Sigmoid colon (tissue), 7 donors: ENCODE results near the gene LRRC74A. TPM values are rescaled to one million over a fixed set of nuclear protein-coding genes. Genes with fewer than 3 reads are reported as not detected.
A peak's percentile ranks its signal among the peaks of the same experiment; 100 is the strongest.

Source experiments
- DNase-seq: peaks from one replicate; pipeline ENCODE4 v3.0.0-alpha.2; 2019
- H3K27ac ChIP-seq, 4 donors: fragments of 200-600 bp; sonication (generic); one replicate each; pipeline ENCODE4 v1.5.1; 2016 to 2019; ENCODE audit warnings: mild to moderate bottlenecking in 1 of 4
- H3K27me3 ChIP-seq, 3 donors: fragments of 200-600 bp; sonication (generic); one replicate each; pipeline ENCODE4 v1.5.1; 2019; ENCODE audit warnings: mild to moderate bottlenecking in 1 of 3
- H3K36me3 ChIP-seq, 4 donors: fragments of 200-600 bp; sonication (generic); one replicate each; pipeline ENCODE4 v1.5.1; 2016 to 2019
- H3K4me1 ChIP-seq, 4 donors: fragments of 200-600 bp; sonication (generic); one replicate each; pipeline ENCODE4 v1.5.1; 2017 to 2019
- H3K4me3 ChIP-seq, 4 donors: fragments of 200-600 bp; sonication (generic); one replicate each; pipeline ENCODE4 v1.5.1; 2017 to 2019; ENCODE audit warnings: mild to moderate bottlenecking in 2 of 4, moderate library complexity in 1 of 4
- H3K9me3 ChIP-seq, 4 donors: fragments of 200-600 bp in 3 of 4; sonication (generic) in 3 of 4; one replicate each; pipeline versions ENCODE4 v1.5.1 to v1.6.1; 2013 to 2019
- EP300 ChIP-seq, 4 donors: sonication (generic); formaldehyde crosslinking; IDR thresholded peaks; one replicate each; pipeline ENCODE4 v1.6.1; 2017; ENCODE audit warnings: antibody characterized with exemption in 4 of 4
- POLR2A ChIP-seq, 2 donors: fragments of 450-650 bp; IDR thresholded peaks; one replicate each; pipeline ENCODE4 v1.6.1; 2016; ENCODE audit warnings: antibody characterized with exemption in 2 of 2, mild to moderate bottlenecking in 2 of 2, moderate library complexity in 2 of 2
- POLR2AphosphoS5 ChIP-seq, 4 donors: sonication (generic); formaldehyde crosslinking; IDR thresholded peaks; one replicate each; pipeline ENCODE4 v1.6.1; 2017; ENCODE audit warnings: antibody characterized with exemption in 4 of 4
- WGBS, 2 donors: extraction: QIAGEN DNeasy Blood & Tissue Kit; methylation state at CpG; one replicate each; pipeline ENCODE4 v1.1.7; 2013; 5-methylcytosine and 5-hydroxymethylcytosine counted together
- intact Hi-C: fragments of 100-400 bp; cut with DNase I; formaldehyde crosslinking; loops from one replicate; pipeline ENCODE4 v1.15.1; 2023
- polyA plus RNA-seq, 3 donors: library from polyadenylated mRNA; stranded (reverse); fragments of 200-250 nt; gene quantifications; one replicate each; pipeline ENCODE4 v1.2.3, GENCODE V29; 2013
- total RNA-seq, 4 donors: library from RNA; depleted of rRNA; stranded (reverse); fragments of >200 nt; gene quantifications; one replicate each; pipeline ENCODE4 v1.1.0, GENCODE V29; 2016
- TF ChIP-seq, protein P1 (sequence below), 4 experiments: fragments of 450-650 bp in 3 of 4; fragments of 200-600 bp in 1 of 4; IDR thresholded peaks; one replicate each; pipeline ENCODE4 v1.5.1; 2016 to 2019; ENCODE audit warnings: antibody characterized with exemption in 4 of 4, mild to moderate bottlenecking in 3 of 4, moderate library complexity in 2 of 4
- donor health status: healthy with polysubstance abuse.
- donor health status: Bipolar disorder and iron deficiency.
- donor health status: healthy.

LRRC74A gene
- total and polyA plus RNA-seq, 7 donors = not detected

DNA sequence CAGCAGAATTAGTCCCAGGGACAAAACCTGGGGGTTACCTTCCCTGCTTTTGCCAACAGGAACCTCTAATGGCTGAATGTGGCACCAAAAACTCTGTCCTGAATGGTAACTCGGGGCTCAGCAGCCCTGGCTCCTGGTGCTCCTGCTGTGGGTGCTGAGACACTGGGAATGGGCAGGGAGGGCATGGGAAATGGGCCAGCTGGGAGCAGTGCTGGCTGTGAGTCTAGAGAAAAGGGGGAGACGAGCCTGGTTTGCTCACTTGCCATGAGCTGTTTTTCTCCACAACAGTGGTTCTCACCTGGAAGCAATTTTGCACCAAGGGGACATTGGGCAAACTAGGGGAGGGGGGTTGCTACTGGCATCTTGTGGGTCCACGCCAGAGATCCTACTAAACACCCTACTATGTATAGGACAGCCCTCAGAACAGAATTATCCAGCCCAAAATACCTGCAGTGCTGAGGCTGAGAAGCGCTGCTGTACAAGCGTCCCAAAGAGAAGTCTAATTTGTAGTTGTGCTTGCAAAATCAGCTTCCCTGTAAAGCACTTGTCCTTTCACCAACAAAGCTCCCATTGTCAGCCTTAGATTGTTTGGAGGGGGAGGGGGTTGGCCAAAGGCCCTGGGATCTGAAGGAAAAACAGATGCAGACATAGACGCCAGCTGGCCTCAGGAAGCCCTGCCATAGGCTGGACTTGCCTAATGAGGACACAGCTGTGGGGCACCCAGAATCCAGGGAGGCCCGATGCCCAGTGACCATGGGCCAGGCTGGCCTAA is 3.6 kb downstream of the LRRC74A start:
- intact Hi-C loops = no loop called here
- no peaks in the 10 kb centered on the region for H3K27me3 ChIP-seq
- WGBS, 2 donors = 16 to 61% methylated on average over 7 of the region's 7 CpGs
- no peak overlapping the region for H3K4me3 ChIP-seq
- no peaks in the 10 kb centered on the region for H3K9me3 ChIP-seq
- no peaks in the 10 kb centered on the region for H3K36me3 ChIP-seq
- peaks cover 0 to 7% (median 0%) of the 10 kb centered on the region in 4 donors for H3K4me1 ChIP-seq
- peak; percentile 76 for DNase-seq
- TF ChIP-seq, protein P1, sequence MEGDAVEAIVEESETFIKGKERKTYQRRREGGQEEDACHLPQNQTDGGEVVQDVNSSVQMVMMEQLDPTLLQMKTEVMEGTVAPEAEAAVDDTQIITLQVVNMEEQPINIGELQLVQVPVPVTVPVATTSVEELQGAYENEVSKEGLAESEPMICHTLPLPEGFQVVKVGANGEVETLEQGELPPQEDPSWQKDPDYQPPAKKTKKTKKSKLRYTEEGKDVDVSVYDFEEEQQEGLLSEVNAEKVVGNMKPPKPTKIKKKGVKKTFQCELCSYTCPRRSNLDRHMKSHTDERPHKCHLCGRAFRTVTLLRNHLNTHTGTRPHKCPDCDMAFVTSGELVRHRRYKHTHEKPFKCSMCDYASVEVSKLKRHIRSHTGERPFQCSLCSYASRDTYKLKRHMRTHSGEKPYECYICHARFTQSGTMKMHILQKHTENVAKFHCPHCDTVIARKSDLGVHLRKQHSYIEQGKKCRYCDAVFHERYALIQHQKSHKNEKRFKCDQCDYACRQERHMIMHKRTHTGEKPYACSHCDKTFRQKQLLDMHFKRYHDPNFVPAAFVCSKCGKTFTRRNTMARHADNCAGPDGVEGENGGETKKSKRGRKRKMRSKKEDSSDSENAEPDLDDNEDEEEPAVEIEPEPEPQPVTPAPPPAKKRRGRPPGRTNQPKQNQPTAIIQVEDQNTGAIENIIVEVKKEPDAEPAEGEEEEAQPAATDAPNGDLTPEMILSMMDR (IDR thresholded peaks at IDR 0.05) = no peak
- no peak for TF ChIP-seq POLR2AphosphoS5 (IDR thresholded peaks at IDR 0.05)
- H3K27ac ChIP-seq = peak overlapping the region in 3 of 4 donors; percentile 32 to 56 (median 32)

DNA sequence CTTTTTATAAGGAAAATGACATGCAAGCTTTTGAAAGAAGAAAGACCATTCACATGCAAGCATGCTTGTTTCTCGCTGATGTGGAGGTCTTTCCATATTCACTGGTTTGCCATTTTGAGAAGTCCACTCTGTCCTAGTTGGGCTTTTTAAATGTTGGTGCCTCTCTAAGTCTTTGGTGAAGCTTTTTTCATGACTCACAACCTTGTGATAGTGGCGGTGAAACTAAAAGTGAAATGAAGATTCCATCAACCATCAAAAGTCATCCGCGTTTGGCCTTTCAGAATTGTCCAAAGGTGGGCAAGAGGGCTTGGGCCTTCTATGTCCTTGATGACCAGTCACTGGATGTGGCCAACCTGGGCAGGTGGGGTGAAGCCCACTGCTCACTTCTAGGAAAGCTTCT is 4.3 kb downstream of the LRRC74A start:
- H3K4me3 ChIP-seq = no peak overlapping the region
- no peaks in the 10 kb centered on the region for H3K9me3 ChIP-seq
- DNase-seq = no peak
- intact Hi-C loops = no loop called here
- TF ChIP-seq POLR2A (IDR thresholded peaks at IDR 0.05) (no peak), EP300 (IDR thresholded peaks at IDR 0.05) (no peak), POLR2AphosphoS5 (IDR thresholded peaks at IDR 0.05) (no peak)
- TF ChIP-seq, protein P1 (IDR thresholded peaks at IDR 0.05) = no peak
- H3K27ac ChIP-seq = no peak overlapping the region
- peaks cover 0 to 7% (median 0%) of the 10 kb centered on the region in 4 donors for H3K4me1 ChIP-seq
- 90 to 91% methylated on average over 4 of the region's 4 CpGs for WGBS, 2 donors
- H3K27me3 ChIP-seq = no peaks in the 10 kb centered on the region
- no peaks in the 10 kb centered on the region for H3K36me3 ChIP-seq

DNA sequence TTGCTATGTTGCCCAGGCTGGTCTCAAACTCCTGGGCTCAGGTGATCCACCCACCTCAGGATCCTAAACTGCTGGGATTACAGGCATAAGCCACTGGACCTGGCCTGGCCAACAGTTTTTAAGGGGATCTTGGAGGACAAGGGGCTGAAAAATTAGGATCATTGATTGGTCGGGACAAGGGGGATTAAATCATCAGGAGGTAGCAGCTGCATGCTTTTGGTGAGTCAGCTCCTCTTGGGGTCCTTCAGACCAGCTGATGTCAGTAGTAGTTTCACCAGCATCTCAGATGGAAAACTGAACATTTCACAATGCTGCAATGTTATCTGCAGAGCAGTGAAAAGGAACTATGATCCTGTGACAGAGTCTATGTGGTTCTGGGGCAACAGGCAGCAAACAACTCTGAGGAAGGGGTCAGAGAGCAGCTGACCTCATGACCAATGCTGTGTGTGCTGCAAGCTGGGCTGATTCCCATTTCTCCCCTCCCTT is 6.3 kb downstream of the LRRC74A start:
- 73 to 77% methylated on average over 1 of the region's 1 CpG for WGBS, 2 donors
- H3K4me1 ChIP-seq = peaks cover 0 to 7% (median 0%) of the 10 kb centered on the region in 4 donors
- H3K36me3 ChIP-seq = no peaks in the 10 kb centered on the region
- H3K4me3 ChIP-seq = no peak overlapping the region
- intact Hi-C loops = no loop called here
- no peaks in the 10 kb centered on the region for H3K9me3 ChIP-seq
- no peak for TF ChIP-seq POLR2A (IDR thresholded peaks at IDR 0.05)
- TF ChIP-seq, protein P1 (IDR thresholded peaks at IDR 0.05) = no peak
- TF ChIP-seq EP300 (IDR thresholded peaks at IDR 0.05) = no peak
- TF ChIP-seq POLR2AphosphoS5 (IDR thresholded peaks at IDR 0.05) = peak in 1 of 4 donors; percentile 8
- DNase-seq = no peak
- H3K27ac ChIP-seq = peak overlapping the region in 1 of 4 donors; percentile 12
- H3K27me3 ChIP-seq = no peaks in the 10 kb centered on the region

DNA sequence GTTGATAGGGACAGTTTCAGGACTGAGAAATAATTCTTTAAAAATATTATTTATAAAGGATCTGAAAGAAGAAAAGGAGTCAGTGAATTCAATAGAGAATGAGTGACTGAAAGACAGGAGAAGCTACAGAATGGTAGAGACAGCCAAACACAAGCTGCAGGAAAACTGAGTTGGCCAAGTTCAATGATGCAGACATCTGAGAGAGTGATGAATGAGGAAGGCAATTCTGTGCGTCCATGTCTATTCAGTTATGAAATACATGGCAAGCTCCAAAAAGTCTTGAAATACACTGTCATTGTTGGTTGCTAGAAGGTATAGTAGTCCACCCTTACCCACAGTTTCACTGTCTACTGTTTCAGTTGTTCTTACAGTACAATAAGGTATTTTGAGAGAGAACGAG is 6.8 kb downstream of the LRRC74A start:
- TF ChIP-seq POLR2AphosphoS5 (IDR thresholded peaks at IDR 0.05) (no peak), EP300 (IDR thresholded peaks at IDR 0.05) (no peak), POLR2A (IDR thresholded peaks at IDR 0.05) (no peak)
- TF ChIP-seq, protein P1 (IDR thresholded peaks at IDR 0.05) = no peak
- H3K27ac ChIP-seq = no peak overlapping the region
- 86 to 96% methylated on average over 2 of the region's 2 CpGs for WGBS, 2 donors

More for the DNA sequence above, 6.8 kb downstream of the LRRC74A start:
- Histone ChIP-seq H3K9me3 (no peaks in the 10 kb centered on the region), H3K27me3 (no peaks in the 10 kb centered on the region), H3K4me3 (no peak overlapping the region), H3K4me1 (peaks cover 0 to 7% (median 0%) of the 10 kb centered on the region in 4 donors), H3K36me3 (no peaks in the 10 kb centered on the region)
- intact Hi-C loops = no loop called here
- no peak for DNase-seq
